HUES6 (cell line): Measurements from ENCODE around the gene B3GAT1.

Source experiments
- H3K27ac ChIP-seq: 2 replicates; pipeline ENCODE4 v1.7.0; 2013; ENCODE audit warnings: low read depth, mild to moderate bottlenecking, low read length, inconsistent platforms
- H3K27me3 ChIP-seq: 2 replicates; pipeline ENCODE4 v1.6.1; 2013; ENCODE audit warnings: low read length; ENCODE audit not compliant: control insufficient read depth, insufficient read depth
- H3K36me3 ChIP-seq: 2 replicates; pipeline ENCODE4 v1.6.1; 2013; ENCODE audit warnings: low read length; ENCODE audit not compliant: control insufficient read depth, insufficient read depth
- H3K4me1 ChIP-seq: 2 replicates; pipeline ENCODE4 v1.6.1; 2013; ENCODE audit warnings: low read length; ENCODE audit not compliant: control insufficient read depth, insufficient read depth
- H3K4me3 ChIP-seq: 2 replicates; pipeline ENCODE4 v1.5.1; 2013; ENCODE audit warnings: low read depth, low read length
- H3K9ac ChIP-seq: one replicate; pipeline ENCODE4 v1.6.1; 2013; ENCODE audit warnings: mild to moderate bottlenecking, low read length
- H3K9me3 ChIP-seq: 2 replicates; pipeline ENCODE4 v1.6.1; 2013; ENCODE audit warnings: low read depth, low read length; ENCODE audit not compliant: control insufficient read depth, insufficient read depth

B3GAT1 gene

DNA sequence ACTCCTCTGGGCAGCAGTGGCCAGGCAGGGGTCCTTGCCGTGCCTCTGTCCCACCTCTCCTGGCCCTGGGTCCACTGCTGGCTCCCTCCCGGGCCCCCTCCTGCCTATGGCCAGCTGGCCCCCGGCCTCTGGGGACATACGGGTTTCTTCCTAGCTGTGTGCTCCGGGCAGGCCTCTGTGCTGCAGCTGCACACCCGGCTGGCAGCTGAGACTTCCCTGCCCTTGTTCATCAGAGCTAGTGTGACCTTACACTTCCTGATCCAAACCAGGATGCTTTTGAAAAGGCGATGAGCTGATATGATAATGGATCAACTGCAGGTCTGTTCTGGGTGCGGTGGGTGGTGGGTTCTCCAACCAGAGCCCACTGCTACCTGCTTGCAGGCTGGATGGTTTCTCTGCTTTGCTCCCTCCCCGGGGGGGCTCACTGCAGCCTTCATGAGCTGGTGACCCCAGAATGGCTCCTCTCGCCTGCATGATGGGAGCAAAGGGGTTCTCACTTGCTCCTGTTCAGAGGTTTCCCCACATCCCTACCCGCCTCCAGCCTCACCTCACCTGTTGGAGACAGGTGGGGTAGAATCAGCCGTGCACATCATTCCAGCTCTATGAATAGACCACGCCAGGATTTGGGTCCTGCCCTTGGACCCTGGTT, 13.3 kb downstream of the B3GAT1 start:
- H3K36me3 ChIP-seq = no peaks in the 10 kb centered on the region
- H3K9ac ChIP-seq = no peak overlapping the region
- H3K27me3 ChIP-seq = no peaks in the 10 kb centered on the region
- H3K27ac ChIP-seq = no peak overlapping the region
- no peak overlapping the region for H3K4me3 ChIP-seq
- no peaks in the 10 kb centered on the region for H3K9me3 ChIP-seq
- H3K4me1 ChIP-seq = peaks cover 6% of the 10 kb centered on the region; the same call in 1 of the 2 replicates

DNA sequence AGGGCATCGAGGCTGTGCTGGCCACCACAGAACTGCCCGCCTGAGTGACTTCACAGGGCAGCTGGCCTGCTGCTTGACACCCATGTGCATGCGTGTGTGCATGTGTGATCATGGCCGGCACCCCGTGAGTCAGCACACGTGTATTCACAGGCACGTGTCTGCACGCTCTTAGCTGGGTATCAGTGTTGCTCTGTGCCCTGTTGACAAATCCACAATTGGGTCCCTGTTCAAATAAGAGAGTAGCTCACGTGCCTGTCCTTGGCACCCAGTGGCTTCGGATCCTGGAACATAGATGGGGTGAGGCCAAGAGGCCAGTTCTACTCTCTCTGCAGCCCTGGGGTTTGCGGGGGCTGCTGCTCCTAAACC, 14.0 kb downstream of the B3GAT1 start:
- H3K27me3 ChIP-seq = no peaks in the 10 kb centered on the region
- H3K9me3 ChIP-seq = no peaks in the 10 kb centered on the region
- H3K4me3 ChIP-seq = no peak overlapping the region
- H3K4me1 ChIP-seq = peaks cover 6% of the 10 kb centered on the region; the same call in 1 of the 2 replicates
- H3K36me3 ChIP-seq = 0 out of 2 replicates have a peak, but pooled peaks cover 3% of the 10 kb centered on the region
- no peak overlapping the region for H3K9ac ChIP-seq
- H3K27ac ChIP-seq = no peak overlapping the region

DNA sequence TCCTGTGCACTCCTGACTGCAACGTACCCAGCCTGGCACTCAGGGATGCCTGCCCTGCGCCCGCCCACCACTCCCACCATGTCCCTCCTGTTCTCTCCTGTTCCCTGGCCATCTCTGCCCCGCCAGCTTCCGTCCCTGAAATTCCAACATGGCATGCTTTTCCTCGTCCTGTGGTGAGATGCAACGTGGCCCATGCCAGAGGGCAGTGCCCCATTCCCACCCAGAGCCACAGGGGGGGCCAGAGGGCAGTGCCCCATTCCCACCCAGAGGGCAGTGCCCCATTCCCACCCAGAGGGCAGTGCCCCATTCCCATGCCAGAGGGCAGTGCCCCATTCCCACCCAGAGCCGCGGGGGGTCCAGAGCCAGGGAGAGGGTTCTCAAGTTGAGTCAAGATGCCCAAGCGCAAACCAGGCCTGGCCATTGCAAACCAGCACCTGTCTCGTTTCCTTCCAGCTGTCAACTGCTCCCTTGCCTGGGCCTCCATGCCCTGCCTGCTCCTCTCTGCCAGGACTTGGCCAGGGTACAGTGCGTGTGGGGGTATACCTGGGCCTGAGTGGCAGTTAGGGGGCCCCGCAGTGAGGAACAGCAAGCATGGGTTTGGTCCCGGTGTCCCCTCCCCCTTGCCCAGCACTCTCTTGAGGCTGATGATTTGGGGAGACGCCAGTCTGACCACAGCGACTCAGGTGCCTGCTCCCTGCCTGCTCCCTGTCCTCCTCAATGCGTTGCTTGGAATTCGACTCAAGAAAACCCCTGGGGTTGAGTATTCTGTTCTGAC, 14.6 kb downstream of the B3GAT1 start:
- no peak overlapping the region for H3K27ac ChIP-seq
- peaks cover 6% of the 10 kb centered on the region; the same call in 1 of the 2 replicates for H3K4me1 ChIP-seq
- no peaks in the 10 kb centered on the region for H3K27me3 ChIP-seq

DNA sequence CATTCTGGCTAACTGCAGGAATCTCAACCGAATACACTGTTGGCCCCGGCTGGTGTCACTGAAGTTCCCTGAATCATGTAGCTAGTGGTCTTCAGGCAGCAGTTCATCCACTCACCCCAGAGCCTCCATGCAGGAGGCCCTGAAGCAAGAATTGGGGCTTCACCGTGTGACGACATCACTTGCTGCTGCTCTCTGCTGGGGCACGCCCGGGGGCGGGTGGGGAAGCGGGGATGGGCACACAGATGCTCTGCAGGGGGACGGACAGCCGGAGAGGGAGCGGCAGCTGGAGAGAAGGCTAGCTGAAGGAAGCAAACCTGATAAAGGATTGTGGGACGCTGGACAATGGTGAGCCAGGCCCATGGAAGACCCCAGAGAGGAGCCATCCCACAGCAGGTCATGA, 17.0 kb downstream of the B3GAT1 start:
- Histone ChIP-seq H3K4me1 (no peaks in the 10 kb centered on the region), H3K27ac (no peak overlapping the region), H3K9me3 (no peaks in the 10 kb centered on the region), H3K4me3 (no peak overlapping the region), H3K36me3 (0 out of 2 replicates have a peak, but pooled peaks cover 5% of the 10 kb centered on the region), H3K9ac (no peak overlapping the region), H3K27me3 (no peaks in the 10 kb centered on the region)

More for the DNA sequence above, 14.6 kb downstream of the B3GAT1 start:
- Histone ChIP-seq H3K9me3 (no peaks in the 10 kb centered on the region), H3K36me3 (0 out of 2 replicates have a peak, but pooled peaks cover 5% of the 10 kb centered on the region), H3K4me3 (no peak overlapping the region), H3K9ac (no peak overlapping the region)

GRCh38 chr11:134394311-134394710, 17.7 kb downstream of the B3GAT1 start:
- Histone ChIP-seq H3K4me3 (no peak overlapping the region), H3K27me3 (no peaks in the 10 kb centered on the region), H3K9me3 (no peaks in the 10 kb centered on the region), H3K27ac (no peak overlapping the region), H3K4me1 (no peaks in the 10 kb centered on the region), H3K9ac (no peak overlapping the region), H3K36me3 (0 out of 2 replicates have a peak, but pooled peaks cover 5% of the 10 kb centered on the region)

DNA sequence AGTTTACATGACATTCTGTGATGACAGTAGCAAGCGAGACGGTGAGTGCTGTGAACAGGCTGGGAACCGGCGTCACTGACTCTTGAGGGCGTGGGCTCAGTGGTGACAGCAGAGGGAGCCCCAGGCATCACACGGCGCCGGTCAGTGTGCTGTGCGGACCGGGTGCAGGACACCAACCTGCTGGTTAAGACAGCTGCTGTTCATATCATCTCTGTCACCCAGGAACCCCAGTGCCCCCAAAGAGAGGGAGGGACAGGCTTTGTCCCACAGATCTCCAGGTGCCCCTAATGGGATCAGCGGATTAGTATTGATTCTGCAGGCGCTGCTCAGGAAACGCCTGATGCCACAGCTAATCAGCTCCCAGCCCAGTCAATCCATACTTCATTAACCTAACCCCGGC, 18.4 kb downstream of the B3GAT1 start:
- H3K9me3 ChIP-seq = no peaks in the 10 kb centered on the region
- H3K27me3 ChIP-seq = no peaks in the 10 kb centered on the region
- H3K27ac ChIP-seq = no peak overlapping the region
- H3K4me1 ChIP-seq = no peaks in the 10 kb centered on the region
- no peak overlapping the region for H3K9ac ChIP-seq
- 0 out of 2 replicates have a peak, but pooled peaks cover 5% of the 10 kb centered on the region for H3K36me3 ChIP-seq
- H3K4me3 ChIP-seq = no peak overlapping the region

DNA sequence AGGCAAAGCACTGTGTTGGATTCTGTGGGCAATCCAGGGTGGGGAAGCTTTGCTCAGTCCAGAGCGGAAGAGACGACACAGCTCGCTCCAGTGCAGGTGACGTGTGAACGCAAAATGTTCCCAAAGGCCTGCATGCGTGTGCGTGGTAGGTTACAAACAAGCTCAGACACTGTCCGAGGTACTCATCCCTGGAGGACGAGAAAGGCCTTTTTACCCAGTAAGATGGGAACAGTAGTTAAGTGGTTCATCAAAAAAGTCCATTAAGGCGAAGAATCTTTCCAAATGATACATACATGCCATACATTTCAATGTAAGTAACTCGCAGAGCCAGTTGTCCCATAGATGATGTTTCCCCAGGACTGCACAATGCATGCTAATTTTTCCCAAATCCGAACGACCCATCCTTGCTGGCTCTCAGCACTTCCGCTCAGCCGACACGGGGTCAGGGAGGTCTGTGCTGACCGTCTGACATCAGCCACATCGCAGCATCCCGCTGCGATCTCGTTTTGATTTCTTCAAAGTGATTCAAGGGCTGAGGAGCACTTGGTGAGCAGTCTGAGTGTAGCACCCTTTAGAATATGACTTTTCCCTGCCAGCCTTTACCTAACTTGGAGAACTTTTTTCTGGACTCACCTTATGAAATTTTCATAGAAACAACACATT, 19.0 kb downstream of the B3GAT1 start:
- H3K4me1 ChIP-seq = no peaks in the 10 kb centered on the region
- H3K9ac ChIP-seq = no peak overlapping the region
- H3K27ac ChIP-seq = no peak overlapping the region
- no peaks in the 10 kb centered on the region for H3K27me3 ChIP-seq
- H3K36me3 ChIP-seq = 0 out of 2 replicates have a peak, but pooled peaks cover 5% of the 10 kb centered on the region
- H3K4me3 ChIP-seq = no peak overlapping the region
- H3K9me3 ChIP-seq = no peaks in the 10 kb centered on the region

DNA sequence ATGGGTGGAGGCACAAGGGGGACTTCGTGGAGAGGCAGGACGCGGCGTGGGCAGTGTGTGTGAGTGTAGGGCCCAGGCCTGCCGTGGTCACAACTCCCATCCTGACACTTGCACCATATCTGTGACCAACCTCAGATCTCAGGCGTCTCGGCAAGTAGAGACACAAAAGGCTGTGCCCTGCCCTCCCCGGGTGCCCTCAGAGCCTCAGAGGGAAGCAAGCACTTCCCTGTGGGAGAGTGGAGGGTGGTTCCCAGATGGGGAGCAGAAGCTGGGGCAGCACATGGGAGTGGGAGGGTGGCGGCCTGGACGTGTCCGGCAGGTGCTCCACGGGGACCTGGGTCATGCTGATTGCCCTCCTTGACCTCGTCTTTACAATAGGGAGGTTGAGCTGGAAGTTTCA, 20.4 kb downstream of the B3GAT1 start:
- Histone ChIP-seq H3K4me3 (no peak overlapping the region), H3K27ac (no peak overlapping the region), H3K4me1 (peaks cover 7% of the 10 kb centered on the region; the same call in 1 of the 2 replicates), H3K36me3 (peaks cover 5% of the 10 kb centered on the region; the same call in 1 of the 2 replicates), H3K27me3 (no peaks in the 10 kb centered on the region), H3K9me3 (no peaks in the 10 kb centered on the region), H3K9ac (no peak overlapping the region)

- Histone ChIP-seq H3K9ac (no peak overlapping the region), H3K4me3 (no peak overlapping the region), H3K9me3 (no peaks in the 10 kb centered on the region), H3K36me3 (peaks cover 5% of the 10 kb centered on the region; the same call in 1 of the 2 replicates), H3K27ac (no peak overlapping the region), H3K27me3 (no peaks in the 10 kb centered on the region), H3K4me1 (peaks cover 7% of the 10 kb centered on the region; the same call in 1 of the 2 replicates)
Observed at GRCh38 chr11:134390706-134391569, 21.1 kb downstream of the B3GAT1 start.

GRCh38 chr11:134389464-134390180, 22.4 kb downstream of the B3GAT1 start:
- Histone ChIP-seq H3K4me3 (no peak overlapping the region), H3K27me3 (no peaks in the 10 kb centered on the region), H3K36me3 (peaks cover 5% of the 10 kb centered on the region; the same call in 1 of the 2 replicates)

More at GRCh38 chr11:134389464-134390180, 22.4 kb downstream of the B3GAT1 start:
- no peak overlapping the region for H3K27ac ChIP-seq
- H3K9me3 ChIP-seq = no peaks in the 10 kb centered on the region
- H3K9ac ChIP-seq = no peak overlapping the region
- peaks cover 7% of the 10 kb centered on the region; the same call in 1 of the 2 replicates for H3K4me1 ChIP-seq
